Embryonic facial prominence (tissue), 1 donor: ENCODE data around the gene CCR9.

ENCODE experiments used
- DNase-seq: peaks from one replicate; pipeline ENCODE4 v3.0.0-alpha.2; 2016; ENCODE audit errors: extremely low spot score

The CCR9 gene

DNA sequence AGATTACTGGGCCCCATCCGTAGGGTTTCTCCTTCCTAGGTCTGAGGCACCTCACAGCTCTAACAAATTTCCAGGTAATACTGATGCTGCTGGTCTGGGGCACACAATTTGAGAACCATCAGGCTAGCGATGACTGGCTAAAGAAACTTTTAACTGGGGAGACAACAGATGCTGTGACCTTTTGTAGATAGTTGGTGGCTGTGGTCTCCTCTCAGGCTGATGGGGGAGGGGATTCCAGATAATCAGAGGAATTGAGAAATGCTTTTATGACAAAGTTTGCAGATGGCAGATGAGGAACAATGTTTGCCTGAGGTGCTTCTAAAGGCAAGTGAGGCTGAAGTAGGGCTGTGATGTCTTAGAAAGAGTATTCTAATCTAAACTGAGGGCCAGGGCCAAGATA, 13.8 kb upstream of the CCR9 start:
- DNase-seq, result no peak

GRCh38 chr3:45873036-45873435, 13.3 kb upstream of the CCR9 start:
- no peak for DNase-seq

GRCh38 chr3:45873638-45874037, 12.7 kb upstream of the CCR9 start:
- DNase-seq, result no peak

DNA sequence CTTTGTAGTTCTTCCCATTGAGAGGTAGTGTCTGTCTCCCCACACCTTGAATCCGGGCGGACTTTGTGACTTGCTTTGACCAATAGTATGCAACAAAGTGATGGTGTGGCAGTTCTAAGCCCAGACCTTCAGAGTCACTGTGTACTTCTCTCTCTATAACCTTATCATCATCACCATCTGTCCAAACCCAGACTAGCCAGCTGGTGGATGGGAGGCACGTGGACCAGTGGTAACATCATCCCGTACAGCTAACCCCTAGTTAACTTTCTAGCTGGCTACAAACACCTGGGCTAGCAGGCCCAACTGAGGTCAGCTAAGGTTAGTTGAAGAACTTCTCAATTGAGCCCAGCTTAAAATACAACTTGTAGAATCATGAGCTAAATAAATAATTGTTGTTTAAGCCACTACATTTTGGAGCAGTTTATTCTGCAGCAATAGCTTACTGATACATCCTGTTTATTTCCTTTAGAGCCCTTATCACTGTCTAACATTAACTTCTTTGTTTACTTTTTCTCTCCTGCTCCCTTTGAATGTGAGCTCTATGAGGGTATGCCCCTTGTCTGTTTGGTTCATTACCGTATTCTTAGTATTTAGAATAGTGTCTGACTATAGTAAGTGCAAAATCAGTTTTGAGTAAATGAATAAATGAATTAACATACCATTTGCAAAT, 11.5 kb upstream of the CCR9 start:
- DNase-seq, result no peak

DNA sequence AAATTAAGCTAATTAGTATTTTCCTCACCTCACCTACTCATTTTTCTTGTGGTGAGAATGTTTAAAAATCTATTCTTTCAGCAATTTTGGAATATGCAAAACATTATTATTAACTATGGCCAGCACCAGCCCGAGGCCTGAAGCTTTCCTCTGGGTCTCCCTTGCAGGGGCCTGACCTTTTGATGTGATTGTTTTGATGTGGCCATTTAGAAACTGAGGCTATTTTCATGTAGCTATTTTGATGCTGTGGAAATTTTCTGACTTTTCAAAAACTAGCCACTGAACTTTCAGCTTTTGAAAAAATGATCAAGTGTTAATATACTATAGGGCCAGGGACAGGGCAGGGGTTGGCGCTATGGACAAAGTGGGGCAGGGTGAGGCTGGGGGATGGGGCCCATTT, 8.2 kb upstream of the CCR9 start:
- DNase-seq, result no peak

- DNase-seq, result no peak
Measured at GRCh38 chr3:45880725-45881077, 5.6 kb upstream of the CCR9 start.

DNA sequence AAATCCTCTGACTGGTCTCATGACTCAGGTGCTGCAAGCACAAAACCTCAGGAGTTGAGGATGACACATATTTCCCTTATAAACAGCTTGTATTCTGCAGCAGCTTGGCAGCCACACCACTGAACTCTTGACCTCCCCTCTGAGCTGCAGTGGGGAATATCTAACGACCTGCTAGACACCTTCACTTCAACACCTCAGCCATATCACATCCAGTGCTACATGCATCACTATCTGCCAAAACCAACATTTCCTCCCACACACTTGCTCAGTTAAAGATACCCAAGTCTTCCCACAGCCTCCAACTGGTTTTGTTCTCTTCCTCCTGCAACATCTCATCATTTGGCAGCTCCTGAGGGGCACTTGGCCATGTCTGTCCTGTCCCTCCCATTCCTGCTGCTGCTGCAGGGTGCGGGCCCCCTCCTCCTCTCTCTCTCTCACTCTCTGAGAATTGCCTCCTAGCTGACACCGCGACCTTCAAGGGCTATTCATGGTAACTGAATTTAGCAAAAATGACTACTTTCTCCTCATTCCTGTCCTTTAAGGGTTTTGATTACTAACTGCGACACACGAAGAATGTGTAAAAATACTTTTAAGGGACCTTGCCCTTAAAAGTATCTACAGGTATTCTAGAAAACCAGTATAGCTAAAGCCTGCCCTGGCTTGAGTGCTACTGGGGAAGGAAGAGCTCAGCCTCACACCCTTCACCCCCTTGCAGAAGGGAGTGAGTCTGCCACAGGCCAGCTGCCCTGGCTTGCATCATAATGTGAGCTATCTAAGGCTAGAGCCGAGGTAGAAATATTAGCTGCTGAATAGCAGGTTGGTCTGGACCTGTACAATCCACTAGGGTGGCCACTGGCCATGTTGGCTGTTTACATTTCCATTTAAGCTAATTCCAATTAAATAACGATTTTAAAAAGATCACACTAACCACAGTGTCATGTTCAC, 5.0 kb upstream of the CCR9 start:
- no peak for DNase-seq

DNA sequence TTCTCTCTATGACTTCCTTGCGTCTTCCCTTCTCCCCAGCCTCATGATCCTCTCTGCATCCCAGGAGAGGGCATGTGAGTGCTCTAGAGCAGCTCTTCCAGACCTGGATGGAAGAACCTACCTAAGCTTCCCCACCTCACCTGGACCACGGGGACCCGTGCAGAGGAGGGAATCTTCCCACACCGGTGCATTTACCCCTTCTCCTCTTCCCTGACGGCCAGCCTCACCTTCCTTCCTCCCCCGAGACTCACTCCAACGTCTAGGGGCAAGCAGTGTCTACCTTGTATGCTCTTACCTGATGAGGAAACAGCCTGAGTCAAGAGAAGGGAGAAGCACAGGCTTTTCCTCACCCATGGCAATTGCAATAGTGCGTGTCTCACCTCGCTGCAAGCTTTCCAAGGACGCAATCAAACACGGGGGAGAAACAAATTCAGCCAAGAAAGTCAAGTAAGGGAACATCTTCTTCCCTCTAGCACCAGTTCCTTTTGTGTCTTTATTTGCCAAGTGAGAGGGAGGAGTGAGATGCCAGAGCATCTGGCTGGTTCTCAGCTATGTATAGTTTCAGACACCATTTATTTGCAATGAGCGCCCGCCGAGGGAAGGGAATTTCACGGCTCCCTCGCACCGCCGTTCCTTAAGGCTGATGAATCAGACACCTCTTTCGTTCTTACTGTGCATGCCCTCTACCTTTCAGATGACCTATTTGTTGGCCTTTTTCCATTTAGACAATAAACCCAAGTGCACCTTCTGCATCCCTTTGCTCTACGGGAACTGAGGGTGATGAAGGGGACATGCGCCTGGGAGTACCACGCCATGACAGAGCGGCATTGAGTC, 1.8 kb upstream of the CCR9 start:
- no peak for DNase-seq

GRCh38 chr3:45887285-45887684, 942 bp downstream of the CCR9 start:
- DNase-seq, result no peak

- no peak for DNase-seq
Measured at GRCh38 chr3:45887759-45888511, 1.6 kb downstream of the CCR9 start.

DNA sequence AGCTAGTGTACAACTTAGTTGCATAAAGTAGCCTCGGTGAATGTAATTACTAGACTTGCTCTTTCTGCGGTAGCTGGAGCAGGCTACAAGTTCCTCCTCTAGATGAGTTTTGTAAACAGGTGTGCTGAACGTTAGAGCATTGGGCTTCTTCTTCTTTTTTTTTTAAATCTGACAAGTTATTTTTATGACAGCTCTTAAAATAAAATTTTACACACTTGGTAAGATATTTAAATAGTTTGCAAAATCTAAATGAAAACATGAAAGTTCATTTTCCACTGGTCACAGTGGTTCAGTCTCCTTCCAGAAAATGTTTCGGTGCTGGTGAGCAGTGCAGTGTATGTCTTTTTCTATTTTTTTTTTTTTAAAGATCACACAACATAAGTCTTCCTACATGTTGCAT, 3.0 kb downstream of the CCR9 start:
- DNase-seq, result no peak

DNA sequence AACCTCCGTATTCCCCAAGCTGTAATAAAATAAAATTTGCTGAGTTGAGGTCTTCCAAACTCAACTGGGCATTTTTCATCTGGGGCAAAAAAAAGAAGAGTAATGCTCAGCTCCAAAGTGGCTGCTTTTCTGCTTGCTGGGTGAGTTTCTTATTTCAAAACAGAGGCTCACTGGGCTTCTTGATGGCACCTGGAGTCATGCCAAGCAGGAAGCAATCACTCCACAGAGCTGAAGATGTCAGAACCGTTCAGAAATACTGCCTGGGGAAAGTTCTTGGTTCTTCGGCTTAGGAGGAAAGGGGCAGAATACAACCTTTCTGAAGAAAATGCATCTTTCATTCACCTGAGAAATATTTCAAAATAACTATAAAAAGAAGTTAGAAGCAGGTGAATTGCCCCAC, 4.1 kb downstream of the CCR9 start:
- DNase-seq, result no peak

DNA sequence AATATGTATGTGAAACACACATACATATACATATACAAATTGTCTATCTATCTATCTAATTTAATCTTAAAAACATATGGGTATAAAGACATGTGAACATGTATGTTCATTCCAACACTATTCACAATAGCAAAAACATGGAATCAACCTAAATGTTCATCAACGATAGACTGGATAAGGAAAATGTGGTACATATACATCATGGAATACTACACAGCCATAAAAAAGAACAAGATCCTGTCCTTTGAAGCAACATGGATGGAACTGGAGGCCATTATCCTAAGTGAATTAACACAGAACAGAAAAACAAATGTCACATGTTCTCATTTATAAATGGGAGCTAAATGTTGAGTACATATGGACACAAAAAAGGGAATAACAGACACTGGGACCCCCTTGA, 5.8 kb downstream of the CCR9 start:
- DNase-seq, result no peak

DNA sequence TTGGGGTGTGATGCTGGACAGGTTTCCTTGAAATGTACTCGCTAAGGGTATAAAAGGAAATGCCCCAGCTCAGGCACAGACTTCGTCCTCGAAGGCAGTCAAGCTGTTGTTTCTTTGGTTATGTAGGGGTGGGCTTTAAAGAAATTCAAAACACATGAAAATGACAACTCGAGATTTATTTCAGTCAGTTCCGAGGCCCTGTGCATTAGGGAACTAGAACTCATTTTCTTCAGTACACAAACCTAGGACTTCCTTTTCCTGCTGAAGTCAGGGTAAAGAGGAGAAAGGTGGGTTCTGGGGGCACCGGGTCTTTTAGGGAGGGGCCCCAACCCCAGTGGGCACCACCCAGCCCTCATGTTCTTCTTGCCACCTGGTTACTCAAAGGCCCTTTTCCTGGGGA, 7.7 kb downstream of the CCR9 start:
- no peak for DNase-seq

- no peak for DNase-seq
Measured at GRCh38 chr3:45895686-45896468, 9.5 kb downstream of the CCR9 start.

- no peak for DNase-seq
Measured at GRCh38 chr3:45896956-45897355, 10.6 kb downstream of the CCR9 start.

DNA sequence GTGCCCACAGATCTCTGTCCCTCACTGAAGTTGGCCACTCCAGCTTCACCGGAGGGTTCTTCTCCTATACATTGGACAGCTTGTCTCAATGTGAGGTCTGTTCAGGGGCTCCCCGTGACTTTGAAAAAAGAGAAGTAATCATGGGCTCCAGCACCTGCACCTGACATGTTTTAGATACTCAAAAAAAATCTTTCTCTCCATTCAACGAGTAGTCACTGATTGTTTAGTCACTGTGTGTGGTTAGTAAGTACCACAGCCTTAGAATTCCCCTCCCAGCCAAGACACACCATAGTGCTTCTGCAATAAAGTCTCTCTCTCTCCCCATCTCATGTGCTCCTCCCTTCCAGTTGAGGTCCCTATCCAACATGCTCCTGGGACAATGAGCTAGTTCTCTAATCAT, 18.6 kb downstream of the CCR9 start:
- DNase-seq, result no peak

GRCh38 chr3:45905755-45906154, 19.4 kb downstream of the CCR9 start:
- no peak for DNase-seq

GRCh38 chr3:45906681-45907407, 20.5 kb downstream of the CCR9 start:
- DNase-seq, result no peak
